SKM-1 (cell line): ENCODE data around the gene ADSL.

ENCODE experiments used
- DNase-seq: peaks from one replicate; lab custom pipeline; 2025; ENCODE audit not compliant: unreplicated experiment; lab: John Stamatoyannopoulos, UW

ADSL gene

DNA sequence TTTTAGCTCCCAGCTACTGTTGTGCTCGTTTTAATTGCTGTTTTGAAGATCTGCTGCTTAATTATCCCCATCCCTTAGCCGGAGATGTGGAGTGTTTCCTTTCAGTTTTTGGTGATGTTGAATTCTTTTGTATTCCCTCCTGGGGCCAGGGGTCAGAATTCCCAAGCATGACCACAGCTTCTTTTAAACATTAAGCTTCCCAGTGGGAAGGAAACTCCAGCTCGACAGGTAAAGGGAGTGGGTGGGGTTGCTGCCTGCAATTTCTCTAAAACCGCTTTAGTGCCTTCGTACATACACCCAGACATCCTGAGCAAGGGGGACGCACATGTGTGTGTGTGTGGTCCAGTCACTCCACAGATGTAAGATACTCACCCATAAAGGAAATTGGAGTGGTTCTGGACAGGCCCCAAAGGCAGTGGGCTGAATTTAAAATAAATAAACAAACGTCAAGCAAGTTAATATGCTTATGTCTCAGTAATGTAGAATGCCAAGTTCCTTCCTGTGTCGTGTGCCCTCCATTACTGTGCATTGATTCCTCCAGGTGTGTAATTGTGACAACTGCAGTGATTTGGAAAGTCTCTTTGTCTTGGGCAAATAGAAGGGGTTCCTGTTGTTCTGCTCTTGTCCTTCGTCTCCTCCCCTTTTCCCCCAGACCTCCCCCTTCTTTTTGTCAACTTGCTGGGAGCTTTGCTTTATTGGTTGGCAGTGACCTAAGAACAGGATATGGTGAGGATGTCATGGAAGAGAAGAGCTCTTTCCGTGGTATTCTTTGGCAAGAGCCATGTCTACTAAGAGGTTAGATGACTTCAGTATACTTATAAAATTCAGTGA, 19.2 kb upstream of the ADSL start:
- no peak for DNase-seq

GRCh38 chr22:40328546-40329456, 17.5 kb upstream of the ADSL start:
- no peak for DNase-seq

GRCh38 chr22:40329466-40329865, 16.8 kb upstream of the ADSL start:
- DNase-seq, result no peak

- no peak for DNase-seq
Observed at GRCh38 chr22:40330086-40330485, 16.2 kb upstream of the ADSL start.

DNA sequence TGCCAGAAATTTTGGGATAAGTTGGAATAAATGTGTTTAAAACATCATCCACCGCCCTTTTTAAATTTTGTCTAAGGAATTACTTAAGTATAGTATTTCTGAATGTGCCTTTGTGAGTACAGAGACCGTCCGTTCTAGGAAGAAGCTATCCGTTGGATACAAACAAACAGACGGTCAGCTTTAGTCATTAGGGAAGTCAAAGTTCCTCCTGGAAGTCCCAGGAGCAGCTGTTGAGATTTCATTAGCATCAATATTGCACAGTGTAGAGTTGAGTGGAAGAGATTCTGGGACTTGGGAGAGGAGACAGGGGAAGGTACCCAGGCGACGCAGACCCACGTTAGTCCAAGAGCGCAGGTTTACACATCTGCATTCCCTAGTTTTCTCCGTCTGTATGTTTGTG, 15.7 kb upstream of the ADSL start:
- DNase-seq, result no peak

GRCh38 chr22:40331706-40332105, 14.6 kb upstream of the ADSL start:
- DNase-seq, result no peak

- DNase-seq, result no peak
Observed at GRCh38 chr22:40332319-40332781, 13.9 kb upstream of the ADSL start.

GRCh38 chr22:40334060-40334459, 12.2 kb upstream of the ADSL start:
- no peak for DNase-seq

- DNase-seq, result no peak
Observed at GRCh38 chr22:40334899-40335298, 11.4 kb upstream of the ADSL start.

GRCh38 chr22:40335358-40335757, 10.9 kb upstream of the ADSL start:
- no peak for DNase-seq

- no peak for DNase-seq
Observed at GRCh38 chr22:40340044-40340443, 6.3 kb upstream of the ADSL start.

GRCh38 chr22:40341604-40342003, 4.7 kb upstream of the ADSL start:
- DNase-seq, result no peak

- DNase-seq, result no peak
Observed at GRCh38 chr22:40342521-40342920, 3.8 kb upstream of the ADSL start.

DNA sequence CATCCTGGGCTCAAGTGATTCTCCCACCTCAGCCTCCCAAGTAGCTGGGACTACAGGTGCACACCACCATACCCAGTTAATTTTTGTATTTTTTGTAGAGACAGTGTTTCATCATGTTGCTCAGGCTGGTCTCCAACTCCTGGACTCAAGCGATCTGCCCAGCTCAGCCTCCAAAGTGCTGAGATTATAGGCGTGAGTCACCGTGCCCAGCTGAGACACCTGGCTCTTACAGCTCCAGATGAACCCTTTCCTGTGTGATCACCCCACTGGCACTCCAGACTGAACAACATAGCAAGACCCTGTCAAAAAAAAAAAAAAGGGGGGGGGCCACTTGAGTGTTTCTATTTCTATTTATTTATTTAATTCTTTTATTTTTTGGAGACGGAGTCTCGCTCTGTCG, 1.0 kb upstream of the ADSL start:
- no peak for DNase-seq

DNA sequence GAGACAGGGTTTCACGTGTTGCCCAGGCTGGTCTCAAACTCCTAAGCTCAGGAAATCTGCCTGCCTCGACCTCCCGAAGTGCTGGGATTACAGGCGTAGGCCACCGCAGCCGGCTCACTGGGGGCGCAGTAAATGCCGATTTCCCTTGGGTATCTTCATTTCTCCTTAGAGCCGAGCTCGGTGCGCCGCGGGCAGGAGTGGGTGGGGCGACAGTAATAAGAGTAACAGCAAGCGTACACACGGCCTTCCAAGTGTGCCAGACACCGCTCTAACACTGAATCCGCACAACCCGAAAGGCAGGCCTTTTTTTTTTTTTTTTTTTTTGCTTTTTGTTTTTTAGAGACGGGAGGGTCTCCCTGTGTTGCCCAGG, 500 bp upstream of the ADSL start:
- DNase-seq, result no peak

- DNase-seq, result no peak
Observed at GRCh38 chr22:40347300-40347699, 1.0 kb downstream of the ADSL start.

GRCh38 chr22:40348025-40348658, 1.8 kb downstream of the ADSL start:
- no peak for DNase-seq

GRCh38 chr22:40352763-40353162, 6.5 kb downstream of the ADSL start:
- DNase-seq, result no peak

- DNase-seq, result no peak
Observed at GRCh38 chr22:40361100-40361499, 14.8 kb downstream of the ADSL start.

DNA sequence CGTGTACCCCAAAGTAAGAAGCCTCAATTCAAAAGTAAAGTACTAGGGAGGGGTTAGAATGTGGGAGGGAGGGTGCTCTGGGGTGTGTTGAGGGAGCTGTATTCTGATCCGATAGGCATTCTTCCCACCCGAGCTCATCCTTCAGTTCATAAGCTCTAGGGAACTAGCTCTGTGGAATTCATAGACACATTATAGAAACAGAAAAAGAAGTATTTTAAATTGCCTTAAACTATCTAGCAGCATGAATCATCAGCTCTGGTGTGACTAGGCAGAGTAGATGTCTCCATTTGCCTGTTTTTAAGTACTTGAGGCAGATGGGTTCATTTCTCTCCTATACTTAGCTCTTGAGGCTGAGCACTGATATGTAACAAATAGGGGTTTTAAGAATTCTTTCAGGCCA, 16.8 kb downstream of the ADSL start:
- DNase-seq, result no peak

GRCh38 chr22:40364431-40364830, 18.1 kb downstream of the ADSL start:
- no peak for DNase-seq

DNA sequence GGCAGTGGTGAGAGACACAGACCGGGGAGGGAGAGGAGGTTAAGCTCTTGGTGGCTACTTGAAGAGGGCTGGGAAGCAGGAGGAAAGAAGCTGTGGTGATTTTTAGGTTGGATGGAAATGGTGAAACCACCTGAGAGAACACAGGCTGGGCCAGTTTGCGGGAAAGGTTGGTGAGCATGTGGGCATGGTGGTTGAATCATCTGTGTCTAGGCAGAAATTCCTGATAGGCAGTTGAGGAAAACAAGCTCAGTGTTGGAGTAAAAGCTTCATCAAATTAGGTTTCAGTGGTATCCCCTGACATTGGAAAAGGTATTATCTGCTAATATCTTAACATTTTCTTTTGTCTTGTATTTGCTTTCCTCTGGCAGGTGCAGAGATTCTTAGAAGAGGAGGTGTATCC, 19.8 kb downstream of the ADSL start:
- no peak for DNase-seq
